Renal pelvis (tissue), 4 donors: ENCODE measurements around the gene DQX1. TPM values are rescaled to one million over a fixed set of nuclear protein-coding genes. Genes with fewer than 3 reads are reported as not detected.
A peak's percentile ranks its signal among the peaks of the same experiment; 100 is the strongest.

ENCODE experiments used
- DNase-seq: peaks from one replicate; pipeline ENCODE4 v3.0.0-alpha.2; 2013
- polyA plus RNA-seq, 3 donors: library from polyadenylated mRNA; unstranded; fragments of 120-200 nt; gene quantifications; one replicate each; pipeline ENCODE4 v1.2.1, GENCODE V29; 2013; ENCODE audit not compliant: insufficient read length in 3 of 3

The DQX1 gene
- polyA plus RNA-seq, 3 donors = 0.21 to 0.57 (median 0.43) TPM

- no peak for DNase-seq
Observed at GRCh38 chr2:74511104-74511989, 14.7 kb downstream of the DQX1 start.

GRCh38 chr2:74510272-74510671 lies 15.8 kb downstream of the DQX1 start:
- DNase-seq = no peak

DNA sequence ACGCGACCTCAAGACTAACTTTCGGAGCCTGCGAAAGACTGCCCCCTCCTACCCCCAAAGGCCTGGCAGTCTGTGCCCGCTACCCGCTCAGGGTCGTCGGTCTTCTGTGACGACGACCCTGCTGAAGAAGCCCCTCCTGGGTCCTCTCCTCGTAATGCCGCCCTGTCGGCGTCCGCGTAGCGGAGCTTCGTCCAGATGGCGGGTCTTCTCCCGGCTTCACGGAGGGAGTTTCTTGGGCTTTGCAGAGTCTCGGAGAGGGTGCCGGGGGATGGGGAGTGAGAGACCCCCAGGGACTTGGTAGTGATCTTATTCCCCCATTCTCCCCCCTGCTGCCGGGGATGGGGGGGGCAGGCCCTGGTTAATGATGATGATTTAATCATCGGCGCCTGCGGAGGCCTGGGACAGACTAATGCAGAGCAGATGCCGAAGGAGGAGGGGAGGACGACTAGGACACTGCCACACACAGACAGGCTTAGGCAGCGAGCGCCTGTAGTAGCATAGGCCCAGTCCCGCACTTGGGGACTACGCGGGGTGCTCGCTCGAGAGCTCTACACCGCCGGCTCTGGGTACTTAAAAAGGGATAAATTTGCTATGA lies 18.0 kb downstream of the DQX1 start:
- DNase-seq = no peak

DNA sequence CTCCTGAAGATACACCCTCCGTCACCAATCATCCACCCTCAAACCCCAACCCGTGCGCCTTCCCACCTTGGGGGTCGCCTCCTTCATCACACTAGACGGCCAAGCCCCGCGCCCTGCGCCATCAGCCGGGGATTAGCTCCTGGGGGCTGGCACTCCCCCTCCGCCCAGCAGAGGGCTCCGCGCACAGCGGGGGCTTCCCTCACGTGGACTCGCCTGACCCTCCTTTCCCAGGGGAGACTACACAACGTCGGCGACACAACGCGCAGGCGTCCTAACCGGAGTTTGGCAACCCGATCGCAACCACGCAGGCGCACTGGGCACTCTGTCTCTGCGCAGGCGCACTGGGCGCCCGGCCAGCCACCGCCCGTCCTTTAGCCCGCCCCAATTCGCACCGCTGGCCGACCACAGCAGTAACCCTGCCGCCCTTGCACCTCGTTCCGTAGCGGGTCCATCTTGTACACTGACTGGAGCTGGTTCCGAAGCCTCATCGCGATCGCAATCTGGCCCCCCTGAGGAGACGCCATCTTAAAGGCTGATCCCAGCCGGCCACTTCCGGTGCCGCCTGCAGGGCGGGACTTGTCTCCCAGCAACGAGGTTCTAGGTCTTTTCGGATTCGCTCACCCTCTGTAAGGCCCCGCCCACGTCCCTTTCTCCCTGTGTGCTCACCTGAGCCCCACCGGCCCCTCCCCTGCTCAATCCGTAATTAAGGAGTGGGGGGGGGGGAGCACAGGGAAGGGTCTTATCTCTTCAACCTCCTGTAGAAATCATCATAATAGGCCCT lies 18.7 kb downstream of the DQX1 start, which contains the start of gene PCGF1:
TSS of gene PCGF1 (minus strand) at position 551 of the 781 bp plus-strand sequence. CDS start at position 524, 27 bp downstream.
- peak; percentile 99 for DNase-seq

DNA sequence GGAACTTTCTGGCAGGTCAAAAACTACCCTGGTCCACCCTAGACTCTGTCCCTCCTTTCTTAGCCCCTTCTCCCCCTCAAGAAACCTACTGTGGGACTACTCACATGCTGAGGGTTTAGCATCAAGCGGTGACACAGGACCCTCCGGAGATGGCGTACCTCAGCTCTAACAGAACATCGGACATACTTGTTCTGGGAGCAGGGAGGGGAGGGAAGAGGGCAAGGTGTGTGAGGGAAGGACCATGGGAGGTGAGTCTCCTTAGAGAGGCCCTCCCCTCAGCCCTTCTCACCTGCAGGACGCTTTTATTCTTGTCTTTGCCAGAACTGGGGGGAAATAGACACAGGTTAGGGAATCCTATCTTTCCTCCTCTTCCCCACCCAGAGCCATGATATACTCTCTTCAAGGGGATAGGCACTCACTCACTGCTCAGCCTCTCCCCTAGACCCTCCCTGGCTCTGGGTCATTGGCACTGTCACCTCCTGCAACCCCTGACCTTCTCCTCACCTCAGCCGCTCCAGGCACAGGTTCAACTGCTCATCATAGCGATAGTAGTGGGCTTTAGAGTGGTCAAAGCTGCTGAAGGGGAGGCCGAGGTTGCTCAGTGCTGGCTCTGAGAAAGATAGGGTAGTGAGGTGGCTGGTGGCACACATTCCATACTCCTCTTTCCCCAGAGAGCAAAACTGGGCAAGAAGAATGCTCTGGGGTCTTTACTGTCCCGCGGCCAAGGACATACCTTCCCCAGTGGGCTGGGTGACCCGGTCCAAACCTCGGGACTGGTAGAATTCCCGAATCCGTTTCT lies 20.4 kb downstream of the DQX1 start:
- no peak for DNase-seq

DNA sequence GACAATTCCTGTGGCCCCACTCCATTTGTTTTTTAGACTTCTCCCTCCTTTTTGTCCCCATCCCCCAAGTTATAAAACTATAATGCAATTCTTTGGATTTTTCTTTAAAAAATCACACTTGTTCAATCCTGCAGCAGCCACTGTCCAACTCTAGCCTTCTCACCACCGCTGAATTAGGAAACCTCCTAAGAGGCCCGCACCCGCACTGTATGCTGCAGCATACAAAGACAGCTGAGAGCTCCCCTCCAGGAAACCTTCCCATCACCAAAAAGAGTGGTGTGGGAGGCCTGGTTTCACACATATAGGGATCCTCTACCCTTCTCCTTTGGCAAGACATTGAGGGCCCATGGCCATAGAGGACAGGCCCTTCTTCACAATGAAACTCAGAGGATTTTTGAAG lies 21.4 kb downstream of the DQX1 start:
- DNase-seq = no peak

DNA sequence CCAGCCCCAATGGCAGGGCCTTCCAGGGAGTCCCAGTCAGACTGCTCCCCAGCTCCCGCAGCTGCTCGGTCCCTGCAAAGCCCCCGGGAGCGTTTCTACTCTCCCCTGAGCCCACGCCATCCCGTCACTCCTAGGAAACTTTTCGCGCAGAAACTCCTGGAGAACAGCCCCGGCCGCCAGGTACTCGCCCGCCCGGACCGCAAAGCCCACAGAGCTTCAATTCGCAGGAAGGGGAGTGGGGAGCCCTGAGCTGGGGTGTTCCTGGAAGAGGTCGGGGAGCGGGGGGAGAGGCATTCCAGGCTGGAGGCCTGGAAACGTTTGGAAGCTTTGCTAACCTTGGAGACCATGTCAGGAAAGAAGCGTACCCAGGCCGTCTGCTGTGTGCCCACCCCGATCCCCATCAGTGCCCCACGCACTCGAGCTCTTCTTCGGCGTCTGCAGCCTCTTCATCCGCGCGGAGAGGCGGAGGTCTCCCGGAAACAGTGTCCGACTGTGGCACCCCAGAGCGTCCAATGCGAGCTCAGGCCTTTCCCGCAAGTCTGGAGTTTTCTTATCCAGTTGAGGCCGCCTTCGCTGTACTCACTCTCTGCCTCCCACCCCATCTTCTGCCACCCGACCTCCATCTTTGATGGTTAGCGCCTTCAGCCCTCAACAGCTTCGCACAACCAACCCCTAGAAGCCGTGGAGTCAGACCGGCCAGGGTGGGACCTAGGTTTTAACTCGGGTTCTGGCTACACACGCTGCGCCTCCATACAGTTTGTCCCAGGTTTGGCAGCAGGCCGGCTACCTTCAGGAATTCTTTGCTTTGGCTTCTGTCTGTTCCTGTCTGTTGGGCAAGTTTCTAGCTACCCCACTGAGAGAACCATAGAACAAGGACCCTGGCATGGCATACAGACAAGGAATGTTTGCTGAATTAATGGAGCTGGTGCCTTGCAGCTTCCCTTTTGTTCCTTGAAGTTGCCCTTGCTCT lies 22.2 kb downstream of the DQX1 start:
- no peak for DNase-seq

- DNase-seq = no peak
Observed at GRCh38 chr2:74502720-74503505, 23.1 kb downstream of the DQX1 start.

- DNase-seq = no peak
Observed at GRCh38 chr2:74502147-74502719, 23.8 kb downstream of the DQX1 start.

GRCh38 chr2:74501335-74502071 lies 24.5 kb downstream of the DQX1 start:
- no peak for DNase-seq

DNA sequence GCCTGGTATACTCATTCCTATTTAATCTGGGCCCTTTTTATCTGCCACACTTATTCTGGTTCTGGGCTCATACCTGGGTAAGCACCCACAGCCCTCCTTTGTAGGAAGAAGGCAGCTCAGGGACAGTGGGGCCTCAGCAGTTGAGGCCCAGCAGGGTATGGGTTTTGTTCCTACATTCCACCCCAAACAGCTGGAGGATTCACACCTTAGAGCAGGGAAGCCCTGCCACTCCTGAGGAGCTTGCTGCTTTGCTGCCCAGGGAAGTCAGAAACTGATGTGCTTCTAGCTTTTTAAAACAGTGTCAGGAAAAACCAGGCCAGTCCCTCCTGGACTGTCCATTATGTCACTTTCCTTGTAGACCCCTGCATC lies 25.5 kb downstream of the DQX1 start:
- DNase-seq = no peak

- no peak for DNase-seq
Observed at GRCh38 chr2:74499940-74500577, 26.0 kb downstream of the DQX1 start.

GRCh38 chr2:74499267-74499939 lies 26.6 kb downstream of the DQX1 start, which contains the start of gene LBX2:
Gene LBX2 (minus strand): TSS chr2:74499603. CDS start chr2:74499537, 66 bp downstream.
- DNase-seq = no peak

DNA sequence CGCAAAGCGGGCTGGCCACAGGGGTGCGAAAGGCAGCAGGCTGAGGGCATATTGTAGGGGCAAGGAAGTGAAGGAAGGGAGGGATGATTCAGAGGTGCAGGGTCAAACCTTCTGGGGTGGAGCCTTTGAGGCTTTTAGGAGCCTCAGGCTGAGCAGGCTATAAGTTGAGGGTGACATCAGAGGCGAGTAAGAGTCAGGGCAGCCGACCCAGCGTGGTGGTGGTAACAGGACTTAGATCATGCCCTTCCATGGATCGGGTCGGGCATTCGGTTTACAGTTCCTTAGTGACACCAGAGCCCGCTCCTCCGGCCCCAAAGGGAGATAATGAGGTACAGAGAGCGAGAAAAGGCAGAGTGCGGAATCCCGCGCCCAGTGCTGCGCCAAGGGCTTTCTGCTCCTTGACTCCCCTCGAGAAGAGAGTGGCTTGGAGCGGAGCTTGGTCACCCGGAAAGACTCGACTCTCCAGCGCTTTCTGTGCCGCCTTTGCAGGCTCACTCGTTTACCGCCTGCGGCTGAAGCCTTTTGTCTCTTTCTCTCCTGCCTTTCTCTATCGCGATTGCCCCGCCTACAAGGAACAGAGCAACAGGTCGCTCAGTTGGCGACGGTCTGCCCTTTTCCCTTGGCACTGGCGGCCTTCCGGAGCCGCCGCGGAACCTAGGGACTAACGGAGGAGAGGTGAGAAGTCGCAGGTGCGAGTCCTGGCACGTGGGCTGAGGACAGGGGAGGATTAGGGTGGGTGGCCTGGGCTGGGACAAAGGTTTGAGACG lies 27.3 kb downstream of the DQX1 start:
- no peak for DNase-seq

DNA sequence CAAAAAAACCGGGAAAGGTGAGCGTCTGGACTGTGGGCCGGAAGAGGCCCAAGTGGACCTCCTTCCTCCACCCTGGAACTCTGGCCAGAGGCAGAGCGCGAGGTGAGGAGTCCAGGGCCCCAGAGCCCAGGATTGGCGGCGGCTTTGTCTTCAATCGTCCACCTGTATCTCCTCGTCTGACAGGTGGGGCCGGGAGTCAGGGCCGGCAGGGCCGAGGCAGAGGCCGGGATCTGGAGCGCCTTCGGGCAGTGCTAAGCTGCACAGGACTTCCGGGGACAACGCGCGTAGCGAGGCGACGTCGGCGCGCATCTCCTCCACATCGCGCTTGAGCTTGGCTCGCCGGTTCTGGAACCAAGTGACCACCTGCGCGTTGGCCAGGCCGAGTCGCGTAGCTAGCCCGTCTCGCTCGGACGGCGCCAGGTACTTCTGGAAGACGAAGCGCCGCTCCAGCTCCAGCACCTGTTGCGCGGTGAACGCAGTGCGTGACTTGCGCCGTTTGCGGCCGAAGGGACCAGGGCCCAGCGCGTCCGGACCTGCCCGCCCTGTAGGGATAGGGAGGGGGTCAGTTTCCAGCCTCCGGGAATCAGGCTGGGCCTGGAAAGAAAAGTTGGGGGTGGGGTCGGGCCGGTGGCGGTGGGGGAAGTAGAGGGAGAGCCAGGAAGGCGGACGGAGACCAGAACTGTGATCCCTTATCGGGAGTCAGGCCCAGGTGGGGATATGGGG lies 28.1 kb downstream of the DQX1 start:
- DNase-seq = no peak
